Measurements from ENCODE around the gene TARS3.
"Not testable (repeated sequence)": the region's sequence is repeated elsewhere in the genome, so short reads cannot be mapped to it uniquely, and the experiment has no call there.

The TARS3 gene

GRCh38 chr15:101664303-101664913 is 59.9 kb downstream of the TARS3 start:
- no peak for TF ChIP-seq GLIS3 (CRISPR knock-in tag; IDR thresholded peaks at IDR 0.05)
- TF ChIP-seq PPARA (CRISPR knock-in tag; IDR thresholded peaks at IDR 0.05; ENCODE audit: borderline replicate concordance) = no peak
- no peak for TF ChIP-seq ESRRG (CRISPR knock-in tag; IDR thresholded peaks at IDR 0.05)
- no peak for TF ChIP-seq POU6F1 (CRISPR knock-in tag; IDR thresholded peaks at IDR 0.05; ENCODE audit: borderline replicate concordance, low read depth)
- TF ChIP-seq ZFP3 (CRISPR knock-in tag; IDR thresholded peaks at IDR 0.05) = no peak
- TF ChIP-seq SNAI2 (CRISPR knock-in tag; IDR thresholded peaks at IDR 0.05) = no peak
- TF ChIP-seq TSHZ2 (CRISPR knock-in tag; IDR thresholded peaks at IDR 0.05) = no peak
- ATAC-seq = peak; percentile 60

GRCh38 chr15:101662203-101662602 is 62.1 kb downstream of the TARS3 start:
- no peak for TF ChIP-seq TOX (CRISPR knock-in tag; IDR thresholded peaks at IDR 0.05; ENCODE audit: borderline replicate concordance)
- no peak for TF ChIP-seq ZC3H10 (CRISPR knock-in tag; IDR thresholded peaks at IDR 0.05)
- no peak for TF ChIP-seq PPARA (CRISPR knock-in tag; IDR thresholded peaks at IDR 0.05; ENCODE audit: borderline replicate concordance)
- no peak for TF ChIP-seq ARNTL (CRISPR knock-in tag; IDR thresholded peaks at IDR 0.05; ENCODE audit: borderline replicate concordance, low read depth)
- no peak for ATAC-seq

GRCh38 chr15:101660005-101660404 is 64.3 kb downstream of the TARS3 start:
- TF ChIP-seq ZNF8 (CRISPR knock-in tag; IDR thresholded peaks at IDR 0.05) (no peak), TOX (CRISPR knock-in tag; IDR thresholded peaks at IDR 0.05; ENCODE audit: borderline replicate concordance) (no peak), BACH2 (CRISPR knock-in tag; IDR thresholded peaks at IDR 0.05; ENCODE audit: borderline replicate concordance) (no peak), ZNF565 (CRISPR knock-in tag; conservative IDR thresholded peaks at IDR 0.05; ENCODE audit: low read depth) (no peak), ZC3H10 (CRISPR knock-in tag; IDR thresholded peaks at IDR 0.05) (no peak)
- no peak for ATAC-seq

GRCh38 chr15:101657968-101658784 is 66.1 kb downstream of the TARS3 start:
- ATAC-seq = 0 out of 3 replicates have a peak, but pooled peaks have one; percentile 22
- TF ChIP-seq ISL1 (CRISPR knock-in tag; IDR thresholded peaks at IDR 0.05) = peak; percentile 86
- TF ChIP-seq RARB (CRISPR knock-in tag; IDR thresholded peaks at IDR 0.05) = no peak

- TF ChIP-seq ARNTL (CRISPR knock-in tag; IDR thresholded peaks at IDR 0.05; ENCODE audit: borderline replicate concordance, low read depth) (no peak), PPARA (CRISPR knock-in tag; IDR thresholded peaks at IDR 0.05; ENCODE audit: borderline replicate concordance) (no peak), BACH2 (CRISPR knock-in tag; IDR thresholded peaks at IDR 0.05; ENCODE audit: borderline replicate concordance) (no peak), TOX (CRISPR knock-in tag; IDR thresholded peaks at IDR 0.05; ENCODE audit: borderline replicate concordance) (no peak), TCF4 (CRISPR knock-in tag; IDR thresholded peaks at IDR 0.05; ENCODE audit: borderline replicate concordance) (no peak), ISL1 (CRISPR knock-in tag; IDR thresholded peaks at IDR 0.05) (no peak), ZC3H10 (CRISPR knock-in tag; IDR thresholded peaks at IDR 0.05) (no peak), ZFP30 (CRISPR knock-in tag; IDR thresholded peaks at IDR 0.05) (no peak), SNAI2 (CRISPR knock-in tag; IDR thresholded peaks at IDR 0.05) (no peak), CSDC2 (CRISPR knock-in tag; IDR thresholded peaks at IDR 0.05) (no peak), CREB5 (CRISPR knock-in tag; IDR thresholded peaks at IDR 0.05; ENCODE audit: low read depth) (no peak), ZNF565 (CRISPR knock-in tag; conservative IDR thresholded peaks at IDR 0.05; ENCODE audit: low read depth) (no peak), ZFP3 (CRISPR knock-in tag; IDR thresholded peaks at IDR 0.05) (no peak), POU6F1 (CRISPR knock-in tag; IDR thresholded peaks at IDR 0.05; ENCODE audit: borderline replicate concordance, low read depth) (no peak), ESRRG (CRISPR knock-in tag; IDR thresholded peaks at IDR 0.05) (no peak), RARB (CRISPR knock-in tag; IDR thresholded peaks at IDR 0.05) (no peak), TSHZ2 (CRISPR knock-in tag; IDR thresholded peaks at IDR 0.05) (no peak)
- ATAC-seq = no peak
Measured at GRCh38 chr15:101657171-101657570, 67.1 kb downstream of the TARS3 start.

- not testable (repeated sequence) for ATAC-seq
Measured at GRCh38 chr15:101654624-101655337, 69.5 kb downstream of the TARS3 start.
